Activated CD8-positive, alpha-beta T cell treated with anti-CD3 and anti-CD28 coated beads, Interleukin-2, amount 10 ng/mL, durations not matched to agents 7 days and 5 days (primary cell): Measurements from ENCODE around the gene ASS1. TPM values are rescaled to one million over a fixed set of nuclear protein-coding genes. Genes with fewer than 3 reads are reported as not detected.

Experiments used
- ATAC-seq: fragments of 150-1000 bp; cut with Tn5 transposase; one replicate; pipeline ENCODE4 v1.10.0; 2021; ENCODE audit warnings: moderate library complexity
- CTCF ChIA-PET: fragments of 350-600 bp; sonication (Branson Sonifier 250); formaldehyde crosslinking; loops from one replicate; lab custom pipeline; 2021; ENCODE audit warnings: antibody characterized with exemption; lab: Charles Lee
- POLR2A ChIA-PET: fragments of 350-600 bp; sonication (Branson Sonifier 250); formaldehyde crosslinking; loops from one replicate; lab custom pipeline; 2021; ENCODE audit warnings: antibody characterized with exemption; lab: Charles Lee
- DNase-seq: peaks from one replicate; pipeline ENCODE4 v3.0.0-alpha.2; 2020
- H3K27ac Mint-ChIP-seq: one replicate; pipeline ENCODE4 v1.8.0; 2021; ENCODE audit warnings: mild to moderate bottlenecking, mixed read lengths
- H3K27me3 Mint-ChIP-seq: one replicate; pipeline ENCODE4 v1.8.0; 2021; ENCODE audit warnings: low read depth, mixed read lengths
- H3K36me3 Mint-ChIP-seq: one replicate; pipeline ENCODE4 v1.8.0; 2021; ENCODE audit warnings: low read depth, mixed read lengths
- H3K4me1 Mint-ChIP-seq: one replicate; pipeline ENCODE4 v1.8.0; 2021; ENCODE audit warnings: low read depth, mixed read lengths
- H3K4me3 Mint-ChIP-seq: one replicate; pipeline ENCODE4 v1.8.0; 2021; ENCODE audit warnings: mild to moderate bottlenecking, mixed read lengths
- H3K9me3 Mint-ChIP-seq: one replicate; pipeline ENCODE4 v1.8.0; 2022; ENCODE audit warnings: mixed read lengths; ENCODE audit not compliant: insufficient read depth
- total RNA-seq, 2 experiments: library from RNA; stranded (reverse); gene quantifications; one replicate each; pipeline ENCODE4 v1.2.3, GENCODE V29; 2021

Gene ASS1
- total RNA-seq, 2 experiments from 2014 or later = 1.8 to 3.1 TPM

GRCh38 chr9:130442746-130443455 is 1.9 kb upstream of the ASS1 start:
- Mint-ChIP-seq H3K9me3 (peaks cover 16% of the 10 kb centered on the region), H3K4me3 (no peak overlapping the region), H3K27me3 (peaks cover 21% of the 10 kb centered on the region), H3K27ac (no peak overlapping the region), H3K4me1 (peaks cover 4% of the 10 kb centered on the region), H3K36me3 (no peaks in the 10 kb centered on the region)
- ChIA-PET POLR2A (no interaction called here), CTCF (no interaction called here)
- DNase-seq (no peak), ATAC-seq (no peak)

GRCh38 chr9:130443456-130443801 is 1.3 kb upstream of the ASS1 start:
- peaks cover 10% of the 10 kb centered on the region for H3K4me1 Mint-ChIP-seq
- no peaks in the 10 kb centered on the region for H3K36me3 Mint-ChIP-seq
- no peak overlapping the region for H3K4me3 Mint-ChIP-seq
- ATAC-seq (no peak), DNase-seq (no peak)
- ChIA-PET CTCF (no interaction called here), POLR2A (no interaction called here)
- H3K9me3 Mint-ChIP-seq = peaks cover 16% of the 10 kb centered on the region
- no peak overlapping the region for H3K27ac Mint-ChIP-seq
- peaks cover 21% of the 10 kb centered on the region for H3K27me3 Mint-ChIP-seq

GRCh38 chr9:130443840-130444492 is 795 bp upstream of the ASS1 start:
- ChIA-PET CTCF (no interaction called here), POLR2A (no interaction called here)
- H3K27me3 Mint-ChIP-seq = peaks cover 21% of the 10 kb centered on the region
- DNase-seq = no peak
- ATAC-seq = no peak
- H3K9me3 Mint-ChIP-seq = peaks cover 16% of the 10 kb centered on the region
- peaks cover 14% of the 10 kb centered on the region for H3K4me1 Mint-ChIP-seq
- H3K36me3 Mint-ChIP-seq = no peaks in the 10 kb centered on the region
- H3K4me3 Mint-ChIP-seq = no peak overlapping the region
- H3K27ac Mint-ChIP-seq = no peak overlapping the region

GRCh38 chr9:130445268-130445983 is 665 bp downstream of the ASS1 start:
- H3K4me1 Mint-ChIP-seq = peaks cover 14% of the 10 kb centered on the region
- H3K9me3 Mint-ChIP-seq = peaks cover 16% of the 10 kb centered on the region
- H3K27ac Mint-ChIP-seq = no peak overlapping the region
- H3K36me3 Mint-ChIP-seq = no peaks in the 10 kb centered on the region
- H3K4me3 Mint-ChIP-seq = peak overlapping the region; percentile 3
- H3K27me3 Mint-ChIP-seq = peaks cover 21% of the 10 kb centered on the region
- CTCF ChIA-PET = no interaction called here
- DNase-seq = no peak
- peak; percentile 5 for ATAC-seq
- POLR2A ChIA-PET = no interaction called here

- H3K4me1 Mint-ChIP-seq = peaks cover 14% of the 10 kb centered on the region
- H3K27me3 Mint-ChIP-seq = peaks cover 21% of the 10 kb centered on the region
- no peak overlapping the region for H3K4me3 Mint-ChIP-seq
- no peaks in the 10 kb centered on the region for H3K36me3 Mint-ChIP-seq
- ChIA-PET POLR2A (no interaction called here), CTCF (interaction anchor here (0.7 to 1.4 kb wide), 2 partner anchors 238 to 255 kb away, joined by 3 read pairs; no protein-coding TSS in a partner anchor)
- H3K27ac Mint-ChIP-seq = no peak overlapping the region
- ATAC-seq (no peak), DNase-seq (no peak)
- H3K9me3 Mint-ChIP-seq = peaks cover 10% of the 10 kb centered on the region
These were observed 1.5 kb downstream of the ASS1 start for GRCh38 chr9:130446101-130446861.

GRCh38 chr9:130447193-130447816 is 2.5 kb downstream of the ASS1 start:
- ChIA-PET POLR2A (no interaction called here), CTCF (interaction anchor here (0.7 to 1.5 kb wide), 5 partner anchors 8 to 610 kb away, joined by 3 read pairs; no protein-coding TSS in a partner anchor)
- peaks cover 17% of the 10 kb centered on the region for H3K27me3 Mint-ChIP-seq
- DNase-seq (no peak), ATAC-seq (no peak)
- no peak overlapping the region for H3K4me3 Mint-ChIP-seq
- no peaks in the 10 kb centered on the region for H3K9me3 Mint-ChIP-seq
- no peak overlapping the region for H3K27ac Mint-ChIP-seq
- peaks cover 16% of the 10 kb centered on the region for H3K4me1 Mint-ChIP-seq
- no peaks in the 10 kb centered on the region for H3K36me3 Mint-ChIP-seq

GRCh38 chr9:130448035-130448624 is 3.4 kb downstream of the ASS1 start:
- POLR2A ChIA-PET = no interaction called here
- CTCF ChIA-PET = interaction anchor here (1.1 to 1.5 kb wide), 4 partner anchors 9 to 609 kb away, joined by 3 to 5 read pairs (median 3); no protein-coding TSS in a partner anchor
- ATAC-seq = no peak
- Mint-ChIP-seq H3K27me3 (peaks cover 16% of the 10 kb centered on the region), H3K4me1 (peaks cover 19% of the 10 kb centered on the region), H3K36me3 (no peaks in the 10 kb centered on the region), H3K27ac (peak overlapping the region; percentile 37), H3K9me3 (no peaks in the 10 kb centered on the region), H3K4me3 (no peak overlapping the region)
- peak; percentile 27 for DNase-seq

GRCh38 chr9:130448771-130449603 is 4.2 kb downstream of the ASS1 start:
- H3K9me3 Mint-ChIP-seq = no peaks in the 10 kb centered on the region
- no peak overlapping the region for H3K27ac Mint-ChIP-seq
- H3K4me3 Mint-ChIP-seq = no peak overlapping the region
- CTCF ChIA-PET = interaction anchor here (1.1 to 1.3 kb wide), 3 partner anchors 8 to 235 kb away, joined by 3 to 5 read pairs (median 3); no protein-coding TSS in a partner anchor
- DNase-seq = no peak
- H3K27me3 Mint-ChIP-seq = peaks cover 8% of the 10 kb centered on the region
- no peak for ATAC-seq
- POLR2A ChIA-PET = no interaction called here
- no peaks in the 10 kb centered on the region for H3K36me3 Mint-ChIP-seq
- H3K4me1 Mint-ChIP-seq = peaks cover 19% of the 10 kb centered on the region

GRCh38 chr9:130450344-130451003 is 5.7 kb downstream of the ASS1 start:
- ChIA-PET POLR2A (no interaction called here), CTCF (no interaction called here)
- Mint-ChIP-seq H3K36me3 (no peaks in the 10 kb centered on the region), H3K4me1 (peaks cover 19% of the 10 kb centered on the region), H3K4me3 (no peak overlapping the region), H3K27me3 (peaks cover 7% of the 10 kb centered on the region), H3K27ac (no peak overlapping the region), H3K9me3 (no peaks in the 10 kb centered on the region)
- DNase-seq = no peak
- ATAC-seq = no peak

GRCh38 chr9:130451004-130451390 is 6.2 kb downstream of the ASS1 start:
- H3K9me3 Mint-ChIP-seq = no peaks in the 10 kb centered on the region
- ChIA-PET POLR2A (no interaction called here), CTCF (no interaction called here)
- ATAC-seq (no peak), DNase-seq (no peak)
- peaks cover 19% of the 10 kb centered on the region for H3K4me1 Mint-ChIP-seq
- H3K36me3 Mint-ChIP-seq = no peaks in the 10 kb centered on the region
- H3K27me3 Mint-ChIP-seq = peaks cover 5% of the 10 kb centered on the region
- no peak overlapping the region for H3K27ac Mint-ChIP-seq
- no peak overlapping the region for H3K4me3 Mint-ChIP-seq
